ENCODE results near the gene PAM16. TPM values are rescaled to one million over a fixed set of nuclear protein-coding genes. Genes with fewer than 3 reads are reported as not detected.

Gene PAM16
- total and polyA plus RNA-seq, 2 of the 8 experiments (the other 6 are each of a cell fraction or from before 2014, with no cell fraction given): 78.3 to 198 TPM

DNA sequence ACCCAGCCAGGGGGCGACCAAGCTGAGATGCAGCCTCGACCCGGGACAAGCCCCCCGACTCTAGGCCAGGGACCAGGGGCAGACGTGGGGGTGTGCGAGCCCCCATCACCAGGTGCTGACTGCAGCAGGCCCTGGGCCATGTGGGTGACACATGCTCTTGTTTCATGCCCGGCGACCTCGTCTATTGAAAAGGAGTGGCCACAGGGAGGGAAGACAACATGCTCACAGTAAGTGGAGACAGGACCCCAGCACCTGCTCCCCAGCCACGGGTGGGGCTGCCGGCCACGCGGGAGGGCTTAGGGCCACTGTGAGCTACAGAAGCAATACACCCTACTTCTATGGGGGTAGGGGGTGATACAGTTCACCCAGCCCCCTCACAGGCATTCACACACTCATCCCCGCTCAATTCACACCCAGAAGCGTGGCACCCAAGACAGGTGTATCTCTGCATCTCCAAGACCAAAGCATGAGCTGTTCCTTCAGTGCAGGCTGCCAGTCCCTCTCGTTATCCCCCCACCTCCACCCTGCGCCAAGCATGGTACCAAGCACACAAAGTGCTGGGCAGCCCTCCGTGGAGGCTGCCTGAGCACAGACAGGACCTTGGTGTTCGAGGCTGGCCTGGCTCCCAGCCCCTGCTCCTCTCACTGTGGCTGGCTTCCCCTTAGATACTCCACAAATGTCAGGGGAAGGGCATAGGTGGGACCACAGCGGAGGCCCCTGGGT lies 34.1 kb upstream of the PAM16 start:
- no peak overlapping the region for H4K5ac ChIP-seq (ENCODE audit: insufficient read length, low read depth, low read length)
- no peak overlapping the region for H3K9ac ChIP-seq (replicated peaks in 1 of 4; ENCODE audit: extremely low read depth in 1 of 4, low read depth in 3 of 4, low read length in 3 of 4)
- CTCF ChIA-PET (ENCODE audit: partially characterized antibody): interaction anchor here (0.6 to 24.8 kb wide), 8 partner anchors 9 to 256 kb away, joined by 3 to 659 read pairs (median 4); no protein-coding TSS in a partner anchor
- no peak overlapping the region for H4K8ac ChIP-seq (ENCODE audit: extremely low read depth, insufficient read depth, low read length)
- H4K91ac ChIP-seq (replicated peaks; ENCODE audit: insufficient read length, low read length): no peak overlapping the region
- no peak overlapping the region for H3K23ac ChIP-seq (ENCODE audit: insufficient read length)
- no peak overlapping the region for H2BK120ac ChIP-seq (replicated peaks; ENCODE audit: low read depth, low read length)
- no peaks in the 10 kb centered on the region for H3K27me3 ChIP-seq (replicated peaks in 1 of 4; ENCODE audit: control insufficient read depth in 3 of 4, extremely low read depth in 1 of 4, insufficient read depth in 3 of 4, low read length in 3 of 4)
- H3K79me1 ChIP-seq (ENCODE audit: low read depth, low read length): no peaks in the 10 kb centered on the region
- H2AFZ ChIP-seq (ENCODE audit: low read length): no peak overlapping the region
- no peaks in the 10 kb centered on the region for H3K79me2 ChIP-seq (ENCODE audit: control insufficient read depth in 1 of 2, insufficient read depth in 2 of 2, low read length in 2 of 2)
- peak overlapping the region; percentile 48; the same call in 1 of the 2 replicates for H3K18ac ChIP-seq (ENCODE audit: extremely low read depth, low read length)
- no peak overlapping the region for H3K4me3 ChIP-seq (ENCODE audit: extremely low read depth in 1 of 4, insufficient read depth in 2 of 4, low read depth in 3 of 4, low read length in 4 of 4)
- H3K56ac ChIP-seq (replicated peaks; ENCODE audit: insufficient read length, low read depth, low read length): no peak overlapping the region
- H2BK5ac ChIP-seq (ENCODE audit: low read depth, low read length): peak overlapping the region; percentile 66; the same call in 1 of the 2 replicates
- H3K4me2 ChIP-seq (ENCODE audit: insufficient read depth in 1 of 2, low read depth in 2 of 2, low read length in 2 of 2): no peak overlapping the region
- H3K14ac ChIP-seq (ENCODE audit: insufficient read length): no peak overlapping the region
- H3K23me2 ChIP-seq (ENCODE audit: low read depth, low read length): no peaks in the 10 kb centered on the region
- WGBS, 2 experiments (ENCODE audit: extremely low coverage in 1 of 2, insufficient coverage in 1 of 2, insufficient read length in 1 of 2, insufficient replicate concordance in 2 of 2, low coverage in 1 of 2, low lambda C conversion rate in 2 of 2, missing lambda C conversion rate in 1 of 2): 93% methylated on average over 14 of the region's 20 CpGs; no CpG with 5 or more reads in 1 of the 2 experiments
- TF ChIP-seq CHD2 (IDR thresholded peaks at IDR 0.05; ENCODE audit: low read length): no peak
- TF ChIP-seq CREB1 (IDR thresholded peaks at IDR 0.05): no peak
- DNase-seq (ENCODE audit: low read depth in 1 of 2, low spot score in 2 of 2) (no peak), FAIRE-seq (no peak)
- peaks cover 3 to 15% of the 10 kb centered on the region in 2 experiments for H4K20me1 ChIP-seq (replicated peaks in 1 of 2; ENCODE audit: control insufficient read depth in 1 of 2, insufficient read depth in 2 of 2, low read length in 2 of 2)
- peaks cover 0 to 21% (median 17%) of the 10 kb centered on the region in 4 experiments; a peak in 6 of 7 replicates for H3K4me1 ChIP-seq (replicated peaks in 1 of 4; ENCODE audit: control insufficient read depth in 3 of 4, insufficient read depth in 4 of 4, low read length in 3 of 4)
- no peak overlapping the region for H2BK12ac ChIP-seq (ENCODE audit: low read depth, low read length)
- no peak overlapping the region for H3K27ac ChIP-seq (ENCODE audit: low read depth, low read length)
- H2BK15ac ChIP-seq (ENCODE audit: low read length): 0 out of 2 replicates have a peak overlapping the region, but pooled peaks have one; percentile 29
- H3K36me3 ChIP-seq (ENCODE audit: control insufficient read depth in 2 of 4, insufficient read depth in 4 of 4, low read length in 3 of 4): peaks cover 0 to 18% (median 2%) of the 10 kb centered on the region in 4 experiments; a peak in 4 of 8 replicates
- POLR2A ChIA-PET (ENCODE audit: partially characterized antibody): interaction anchor here (1.6 to 11.9 kb wide), 2 partner anchors 8 to 10 kb away, joined by 3 to 223 read pairs; no protein-coding TSS in a partner anchor
- no peak overlapping the region for H3K4ac ChIP-seq (replicated peaks; ENCODE audit: insufficient read length, low read depth, low read length)
- H2AK5ac ChIP-seq (ENCODE audit: low read depth, low read length): no peak overlapping the region; the same call in 1 of the 2 replicates
- no peaks in the 10 kb centered on the region for H3K9me3 ChIP-seq (ENCODE audit: insufficient read depth in 2 of 2, low read depth in 1 of 2, low read length in 1 of 2)
- no peak overlapping the region for H2BK20ac ChIP-seq (ENCODE audit: low read length)
